ENCODE data around the gene AGRN.

- peak; percentile 53 for TF ChIP-seq ZBTB7A (IDR thresholded peaks at IDR 0.05; ENCODE audit: low read depth)
- no peak for TF ChIP-seq FOXM1 (IDR thresholded peaks at IDR 0.05; ENCODE audit: borderline replicate concordance, low read depth)
- TF ChIP-seq RAD21 (IDR thresholded peaks at IDR 0.05; ENCODE audit: low read depth): no peak
- TF ChIP-seq REST (IDR thresholded peaks at IDR 0.05; ENCODE audit: low read depth): no peak
- TF ChIP-seq TAF1 (IDR thresholded peaks at IDR 0.05; ENCODE audit: low read depth): no peak
- TF ChIP-seq EGR1 (IDR thresholded peaks at IDR 0.05): no peak
- no peak; the same call in 1 of the 2 replicates for TF ChIP-seq YY1 (IDR thresholded peaks at IDR 0.05; ENCODE audit: low read depth)
Observed at GRCh38 chr1:1073743-1074587, 54.0 kb downstream of the AGRN start, which contains the start of gene RNF223.
